Left renal cortex interstitium (tissue), 4 donors: ENCODE measurements around the gene CTSW. TPM values are rescaled to one million over a fixed set of nuclear protein-coding genes. Genes with fewer than 3 reads are reported as not detected.

Experiments
- DNase-seq, 4 donors: peaks; one replicate each; pipeline ENCODE4 v3.0.0-alpha.2; 2013; ENCODE audit warnings: low read depth in 4 of 4, low spot score in 2 of 4, missing footprints in 1 of 4
- polyA plus RNA-seq, 4 donors: library from polyadenylated mRNA; unstranded; fragments of 120-200 nt; gene quantifications; one replicate each; pipeline ENCODE4 v1.2.1, GENCODE V29; 2013; ENCODE audit not compliant: insufficient read length in 4 of 4

Gene CTSW
- polyA plus RNA-seq, 4 donors, result 0.77 to 1.6 (median 1.3) TPM

GRCh38 chr11:65855927-65856363, 23.7 kb upstream of the CTSW start:
- no peak for DNase-seq

DNA sequence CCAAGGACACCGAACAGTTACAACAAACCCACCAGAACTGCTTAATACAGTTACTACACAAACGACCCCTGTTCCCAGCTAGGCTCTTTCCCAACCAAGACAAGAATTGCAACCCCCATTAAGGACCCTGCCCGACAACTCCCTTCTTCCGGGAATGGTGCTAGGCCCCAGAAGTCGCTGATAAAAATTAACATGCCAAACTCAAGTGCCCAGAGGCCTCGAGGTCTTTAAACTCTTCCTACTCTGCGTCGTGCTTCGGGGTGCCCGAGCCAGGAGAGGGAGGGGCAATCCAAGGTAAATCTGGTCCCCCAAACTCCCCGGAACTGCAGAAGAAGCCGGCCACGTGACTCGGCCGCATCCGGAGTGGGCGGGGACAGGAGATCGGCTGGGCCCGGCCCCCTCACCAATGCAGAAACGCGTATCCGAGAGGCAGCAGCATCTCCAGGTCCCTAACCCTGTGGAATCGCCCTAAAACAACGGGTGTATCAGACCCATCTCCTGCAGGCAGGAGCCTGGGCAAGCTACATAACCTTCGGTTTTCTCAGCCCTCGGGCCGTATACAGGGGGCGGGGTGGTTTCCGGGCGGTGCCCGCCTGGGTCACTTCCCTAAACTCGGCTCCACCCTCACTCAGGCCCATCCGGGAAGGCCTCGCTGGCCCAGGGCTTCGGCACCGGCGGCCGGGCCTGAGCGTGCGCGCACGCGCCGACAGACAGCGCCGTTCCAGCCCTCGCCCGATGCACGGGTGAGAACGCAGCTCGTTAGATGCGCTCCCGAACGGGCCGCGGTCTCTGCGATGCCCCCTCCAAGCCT, 22.7 kb upstream of the CTSW start:
- peak in 1 of 4 donors; percentile 34 for DNase-seq

- no peak for DNase-seq
These were observed 22.2 kb upstream of the CTSW start for GRCh38 chr11:65857500-65857852.

DNA sequence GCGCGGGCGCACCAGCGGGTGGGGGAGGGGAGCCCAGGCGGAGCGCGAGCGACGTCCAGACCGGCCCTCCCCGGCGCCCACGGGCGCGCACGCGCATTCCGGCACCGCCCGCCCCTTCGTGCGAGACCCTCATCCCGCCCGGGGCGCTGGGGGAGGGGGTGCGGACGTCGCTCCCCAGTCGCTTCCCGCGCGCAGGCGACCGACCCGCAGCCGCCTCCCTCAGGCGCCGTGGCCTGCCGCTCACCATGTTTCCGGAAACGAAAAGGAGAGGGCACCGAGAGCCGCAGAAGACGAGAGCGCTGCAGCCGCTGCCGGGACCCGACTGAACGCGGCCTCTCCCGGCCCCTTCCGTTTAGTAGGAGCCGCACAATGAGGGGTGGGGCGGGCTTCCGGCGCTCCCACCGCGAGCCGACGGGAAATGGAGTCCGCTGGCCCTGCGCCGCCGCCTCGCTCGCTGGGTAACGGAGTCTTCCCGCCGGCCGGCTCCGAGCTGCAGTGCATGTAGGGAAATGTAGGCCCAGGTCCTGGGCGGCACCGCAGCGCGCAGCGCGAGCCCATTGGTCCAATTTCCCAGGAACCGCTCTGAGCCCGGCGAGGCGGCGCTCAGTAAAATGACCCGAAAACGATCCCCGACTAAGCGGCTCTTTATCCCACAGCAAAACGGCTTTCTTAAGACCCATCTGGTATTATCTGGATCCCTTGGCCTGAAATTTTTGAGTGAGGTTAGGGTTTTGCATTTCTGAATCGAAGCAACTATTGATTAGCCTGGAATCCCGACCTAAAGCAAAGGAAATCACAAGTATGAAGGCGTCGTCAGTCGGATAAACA, 21.6 kb upstream of the CTSW start, which contains the start of gene CFL1:
Gene CFL1 (minus strand): TSS at position 328 of the 828 bp plus-strand sequence. CDS start 81 bp downstream, at position 247.
- DNase-seq, result peak; percentile 75 to 93 (median 89)

- no peak for DNase-seq
These were observed 21.0 kb upstream of the CTSW start for GRCh38 chr11:65858681-65859087.

DNA sequence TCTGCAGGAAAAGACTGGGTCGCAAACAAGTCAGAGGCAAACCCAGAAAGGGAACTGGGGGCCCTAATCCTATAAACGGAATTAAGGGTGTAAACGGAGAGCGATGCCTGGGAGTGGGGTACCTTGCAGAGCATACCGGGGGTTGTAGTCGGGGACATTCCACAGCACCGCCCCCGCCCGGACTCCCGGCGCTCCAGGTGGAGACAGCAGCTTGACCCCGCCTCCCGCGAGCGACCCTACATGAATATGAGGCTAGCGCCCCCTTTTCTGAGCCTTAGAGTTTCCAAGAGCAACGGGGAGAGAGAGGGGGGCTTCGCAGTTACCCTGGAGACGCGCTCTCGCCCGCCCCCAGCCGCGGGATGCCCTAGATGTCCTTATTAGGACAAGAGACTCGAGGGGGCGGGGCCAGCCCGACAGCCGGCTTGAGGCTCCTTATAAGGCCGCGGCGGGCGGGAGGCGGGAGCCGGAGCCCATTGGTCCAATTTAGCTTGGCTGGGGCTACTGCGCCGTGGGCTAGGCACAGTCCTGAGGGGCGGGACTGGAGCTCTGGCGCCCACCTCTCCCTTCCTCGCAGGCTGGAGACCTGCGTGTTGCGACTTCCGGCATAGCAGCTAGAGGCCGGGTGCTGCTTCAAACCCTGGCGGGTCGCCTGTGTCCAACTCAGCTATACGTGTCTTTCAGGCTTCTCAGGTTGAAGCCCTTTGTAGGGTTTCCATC, 20.4 kb upstream of the CTSW start:
- peak; percentile 84 to 96 (median 93) for DNase-seq

DNA sequence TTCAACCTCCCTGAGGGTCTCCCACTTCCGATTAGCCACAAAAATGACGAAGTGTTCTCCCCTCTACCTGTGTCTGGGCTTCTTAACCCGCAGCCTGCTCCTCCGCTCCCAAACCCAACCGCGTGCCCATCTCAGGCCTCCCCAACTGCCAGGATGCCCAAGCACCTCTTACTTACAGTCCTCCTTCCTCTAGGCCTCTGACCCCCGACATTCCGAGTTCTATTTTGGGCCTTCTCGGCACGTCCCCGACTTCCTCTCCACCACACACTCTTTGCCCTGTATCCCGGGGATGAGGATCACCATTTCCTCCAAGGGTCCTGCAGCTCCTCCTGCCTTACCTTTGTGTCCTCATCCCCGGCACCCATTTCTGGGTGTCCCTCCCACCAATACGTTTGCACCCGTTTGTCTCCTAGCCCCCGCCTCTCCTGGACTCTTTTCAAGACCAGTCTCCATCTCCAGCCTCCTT, 19.8 kb upstream of the CTSW start:
- no peak for DNase-seq

DNA sequence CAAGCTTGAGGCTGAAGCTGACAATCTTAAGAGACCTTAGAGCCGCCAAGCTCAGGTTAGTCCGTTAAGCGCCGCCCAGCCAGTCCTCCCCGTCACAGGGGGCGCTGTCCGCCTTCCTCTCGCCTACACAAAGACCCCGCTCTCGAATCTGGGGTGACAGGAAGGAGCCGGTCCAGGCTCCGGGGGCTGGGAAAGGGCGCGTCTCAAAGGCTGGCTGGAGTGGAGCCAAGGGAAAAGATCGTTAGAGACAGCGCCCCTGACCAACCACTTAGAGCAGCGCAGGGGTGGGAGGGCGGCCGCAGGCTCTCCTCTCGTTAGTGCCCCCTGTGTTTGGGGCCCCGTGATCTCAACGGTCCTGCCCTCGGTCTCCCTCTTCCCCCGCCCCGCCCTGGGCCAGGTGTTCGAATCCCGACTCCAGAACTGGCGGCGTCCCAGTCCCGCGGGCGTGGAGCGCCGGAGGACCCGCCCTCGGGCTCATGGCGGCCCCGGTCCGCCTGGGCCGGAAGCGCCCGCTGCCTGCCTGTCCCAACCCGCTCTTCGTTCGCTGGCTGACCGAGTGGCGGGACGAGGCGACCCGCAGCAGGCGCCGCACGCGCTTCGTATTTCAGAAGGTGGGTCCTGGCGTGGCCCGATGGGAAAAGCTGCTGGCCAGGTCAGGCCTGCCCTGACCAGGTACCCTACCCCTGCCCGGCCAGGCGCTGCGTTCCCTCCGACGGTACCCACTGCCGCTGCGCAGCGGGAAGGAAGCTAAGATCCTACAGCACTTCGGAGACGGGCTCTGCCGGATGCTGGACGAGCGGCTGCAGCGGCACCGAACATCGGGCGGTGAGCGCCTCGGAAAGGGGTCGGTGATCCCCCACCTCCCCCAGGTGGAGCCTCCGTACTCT, 19.1 kb upstream of the CTSW start, which contains the start of gene MUS81:
Gene MUS81 (plus strand): TSS at position 156 of the 887 bp plus-strand sequence. CDS start 321 bp downstream, at position 477.
- peak; percentile 86 to 95 (median 91) for DNase-seq

DNA sequence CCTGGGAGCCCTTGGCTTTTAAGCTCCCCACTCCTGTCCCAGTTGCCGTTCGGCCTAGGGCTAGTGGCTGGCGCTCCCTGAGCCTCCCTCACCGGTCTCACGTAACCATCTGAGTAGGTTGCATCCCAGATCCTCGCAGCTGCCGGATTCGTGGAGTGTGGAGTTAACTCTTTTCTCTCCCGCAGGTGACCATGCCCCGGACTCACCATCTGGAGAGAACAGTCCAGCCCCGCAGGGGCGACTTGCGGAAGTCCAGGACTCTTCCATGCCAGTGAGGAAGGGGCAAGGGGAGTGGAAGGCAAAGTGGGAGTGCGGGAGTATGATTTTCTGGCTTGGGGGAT, 18.5 kb upstream of the CTSW start:
- DNase-seq, result no peak

- no peak for DNase-seq
These were observed 18.0 kb upstream of the CTSW start for GRCh38 chr11:65861533-65862183.

DNA sequence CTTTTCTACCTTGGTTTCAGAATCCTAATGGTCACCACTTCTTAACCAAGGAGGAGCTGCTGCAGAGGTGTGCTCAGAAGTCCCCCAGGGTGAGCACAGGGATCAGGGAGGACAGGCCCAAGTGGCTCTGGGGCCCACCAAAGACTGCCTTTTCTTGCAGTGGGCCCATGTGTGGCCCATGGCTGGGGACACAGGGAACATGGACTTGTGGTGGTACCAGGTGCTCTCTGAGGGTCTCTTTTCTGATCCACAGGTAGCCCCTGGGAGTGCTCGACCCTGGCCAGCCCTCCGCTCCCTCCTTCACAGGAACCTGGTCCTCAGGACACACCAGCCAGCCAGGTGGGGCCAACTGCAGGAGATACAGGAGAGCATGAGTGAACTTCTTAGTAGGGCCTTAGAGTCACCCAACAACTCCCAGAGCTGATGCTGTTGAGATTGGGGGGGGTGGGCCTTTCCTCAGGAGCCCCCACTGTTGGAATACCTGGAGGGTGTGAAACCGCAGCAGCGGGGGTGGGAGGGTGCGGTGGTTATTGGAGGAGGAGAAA, 17.4 kb upstream of the CTSW start:
- DNase-seq, result no peak

GRCh38 chr11:65862941-65863888, 16.4 kb upstream of the CTSW start:
- no peak for DNase-seq

DNA sequence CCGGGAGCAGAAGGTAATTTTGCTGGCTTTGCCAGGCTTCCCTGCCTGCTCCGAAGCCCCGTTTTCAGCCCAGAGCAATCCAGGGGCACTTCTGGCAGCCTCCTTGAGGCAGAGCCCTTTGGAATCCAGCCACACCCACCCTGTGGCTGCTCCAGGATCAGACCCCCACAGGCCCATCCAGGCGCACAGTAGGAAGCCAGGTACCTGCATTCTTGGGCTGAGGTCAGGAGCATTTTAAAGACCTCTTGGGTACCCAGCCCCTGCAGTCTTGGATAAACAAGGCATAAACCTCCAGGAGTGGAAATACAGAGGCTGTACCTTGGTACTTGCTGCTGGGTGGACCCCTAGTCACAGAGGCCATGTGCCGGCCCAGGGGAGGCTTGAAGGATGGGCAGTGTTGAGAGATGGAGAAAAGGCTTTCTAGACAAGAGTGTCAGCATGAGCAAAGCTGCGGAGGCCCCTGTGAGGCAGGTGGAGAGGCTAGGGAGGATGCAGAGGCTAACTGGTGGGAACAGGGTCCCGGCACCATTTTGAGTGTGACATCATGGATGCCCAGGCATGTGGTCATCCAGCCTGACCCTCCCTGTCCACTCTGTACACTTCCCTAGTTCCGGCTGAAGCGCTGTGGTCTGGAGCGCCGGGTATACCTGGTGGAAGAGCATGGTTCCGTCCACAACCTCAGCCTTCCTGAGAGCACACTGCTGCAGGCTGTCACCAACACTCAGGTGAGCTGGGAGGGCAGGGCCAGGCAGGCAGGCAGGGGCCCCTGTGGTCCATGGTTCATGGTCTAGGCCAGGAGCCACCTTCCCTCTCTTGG, 15.5 kb upstream of the CTSW start:
- DNase-seq, result no peak

DNA sequence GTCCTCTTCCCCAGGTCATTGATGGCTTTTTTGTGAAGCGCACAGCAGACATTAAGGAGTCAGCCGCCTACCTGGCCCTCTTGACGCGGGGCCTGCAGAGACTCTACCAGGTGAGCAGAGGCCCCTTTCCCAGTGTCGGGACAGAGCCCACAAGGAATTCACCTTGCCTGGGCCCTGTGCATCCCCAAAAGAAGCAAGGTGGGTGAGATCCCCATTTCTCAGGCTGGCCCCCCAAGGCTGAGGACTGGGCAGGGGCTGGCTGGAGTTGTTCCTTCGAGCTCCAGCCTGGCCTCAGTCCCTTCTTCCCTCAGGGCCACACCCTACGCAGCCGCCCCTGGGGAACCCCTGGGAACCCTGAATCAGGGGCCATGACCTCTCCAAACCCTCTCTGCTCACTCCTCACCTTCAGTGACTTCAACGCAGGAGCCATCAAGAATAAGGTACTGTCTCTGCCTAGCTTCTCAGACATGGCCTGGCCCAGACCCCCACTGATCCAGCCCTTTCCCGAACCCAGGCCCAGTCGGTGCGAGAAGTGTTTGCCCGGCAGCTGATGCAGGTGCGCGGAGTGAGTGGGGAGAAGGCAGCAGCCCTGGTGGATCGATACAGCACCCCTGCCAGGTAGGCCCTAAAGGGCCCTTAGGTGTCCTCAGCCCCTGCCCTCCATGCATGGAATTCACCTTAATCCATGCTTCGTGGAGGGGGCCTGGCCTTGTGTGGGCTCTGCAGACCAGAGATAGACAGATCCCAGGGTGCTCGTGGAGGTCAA, 14.7 kb upstream of the CTSW start:
- no peak for DNase-seq

GRCh38 chr11:65865550-65866172, 14.0 kb upstream of the CTSW start:
- no peak for DNase-seq
